ENCODE data around the gene PRDM2.
A peak's percentile ranks its signal among the peaks of the same experiment; 100 is the strongest.

PRDM2 gene

DNA sequence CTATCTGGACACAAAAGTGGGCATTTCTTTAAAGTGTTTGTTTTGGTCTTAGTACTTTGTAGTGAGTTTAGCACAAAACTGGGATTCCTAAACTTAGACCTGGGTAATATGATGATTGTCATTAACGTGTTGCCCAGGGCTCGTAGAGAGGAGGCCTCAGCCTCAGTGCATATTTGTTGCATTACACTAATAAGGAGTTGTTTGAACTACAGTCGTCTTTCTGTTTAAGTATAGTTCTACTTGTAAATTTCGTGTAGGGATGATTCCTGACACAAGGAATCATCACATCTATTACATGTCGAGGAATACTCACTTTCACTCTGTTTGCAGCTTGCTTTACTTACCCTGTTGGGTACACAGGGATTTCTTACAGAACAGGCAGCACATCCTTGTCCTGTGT is 85.0 kb downstream of the PRDM2 start:
- no peak for DNase-seq (ENCODE audit: low read depth)

DNA sequence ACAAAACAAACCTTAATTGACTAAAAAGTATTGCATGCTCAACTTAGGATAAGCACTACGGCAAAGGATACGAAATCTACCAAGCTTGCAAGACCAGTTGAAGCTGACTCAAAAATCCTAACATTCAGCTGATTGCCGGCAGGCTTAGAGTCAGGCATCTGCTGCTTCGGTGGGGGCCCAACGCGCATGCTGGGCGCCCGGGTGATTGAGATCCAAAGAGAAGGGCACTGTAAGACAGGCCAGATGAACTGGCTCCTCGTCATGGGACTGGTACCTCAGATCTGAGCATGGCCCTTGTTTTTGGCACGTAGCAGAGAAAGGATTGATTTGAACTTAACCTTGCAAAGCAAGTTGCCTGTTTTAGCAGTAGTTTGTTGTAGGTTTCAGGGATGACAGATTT is 86.6 kb downstream of the PRDM2 start:
- DNase-seq (ENCODE audit: low read depth), result no peak
- TF ChIP-seq, protein P1, sequence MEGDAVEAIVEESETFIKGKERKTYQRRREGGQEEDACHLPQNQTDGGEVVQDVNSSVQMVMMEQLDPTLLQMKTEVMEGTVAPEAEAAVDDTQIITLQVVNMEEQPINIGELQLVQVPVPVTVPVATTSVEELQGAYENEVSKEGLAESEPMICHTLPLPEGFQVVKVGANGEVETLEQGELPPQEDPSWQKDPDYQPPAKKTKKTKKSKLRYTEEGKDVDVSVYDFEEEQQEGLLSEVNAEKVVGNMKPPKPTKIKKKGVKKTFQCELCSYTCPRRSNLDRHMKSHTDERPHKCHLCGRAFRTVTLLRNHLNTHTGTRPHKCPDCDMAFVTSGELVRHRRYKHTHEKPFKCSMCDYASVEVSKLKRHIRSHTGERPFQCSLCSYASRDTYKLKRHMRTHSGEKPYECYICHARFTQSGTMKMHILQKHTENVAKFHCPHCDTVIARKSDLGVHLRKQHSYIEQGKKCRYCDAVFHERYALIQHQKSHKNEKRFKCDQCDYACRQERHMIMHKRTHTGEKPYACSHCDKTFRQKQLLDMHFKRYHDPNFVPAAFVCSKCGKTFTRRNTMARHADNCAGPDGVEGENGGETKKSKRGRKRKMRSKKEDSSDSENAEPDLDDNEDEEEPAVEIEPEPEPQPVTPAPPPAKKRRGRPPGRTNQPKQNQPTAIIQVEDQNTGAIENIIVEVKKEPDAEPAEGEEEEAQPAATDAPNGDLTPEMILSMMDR (IDR thresholded peaks at IDR 0.05; ENCODE audit: insufficient read depth, low read depth, low read length, missing control alignments), result no peak
- no peak overlapping the region for H3K4me3 ChIP-seq (ENCODE audit: low read length)

More for the DNA sequence above, 85.0 kb downstream of the PRDM2 start:
- H3K4me3 ChIP-seq (ENCODE audit: low read length), result no peak overlapping the region
- TF ChIP-seq, protein P1 (IDR thresholded peaks at IDR 0.05; ENCODE audit: insufficient read depth, low read depth, low read length, missing control alignments), result no peak

DNA sequence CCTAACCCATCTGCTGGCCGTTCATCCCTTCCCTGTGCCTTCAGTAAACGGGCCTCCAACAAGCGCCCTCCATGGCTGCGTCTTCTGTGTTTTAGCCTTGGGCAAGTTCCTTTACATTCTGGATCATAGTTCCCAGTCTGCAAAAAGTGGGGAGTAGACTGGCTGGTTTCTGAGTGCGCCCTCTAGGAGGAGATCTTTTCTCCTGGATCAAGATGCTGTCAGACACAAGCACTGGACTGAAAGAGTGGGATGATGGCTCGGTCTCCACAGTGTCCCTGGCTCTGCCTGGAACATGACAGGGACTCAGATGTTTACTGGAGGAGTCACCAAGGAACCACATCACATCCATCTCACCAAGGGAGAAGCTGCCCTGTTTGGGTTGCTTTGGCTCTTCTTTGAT is 88.8 kb downstream of the PRDM2 start:
- TF ChIP-seq, protein P1 (IDR thresholded peaks at IDR 0.05; ENCODE audit: insufficient read depth, low read depth, low read length, missing control alignments), result no peak
- no peak overlapping the region for H3K4me3 ChIP-seq (ENCODE audit: low read length)

DNA sequence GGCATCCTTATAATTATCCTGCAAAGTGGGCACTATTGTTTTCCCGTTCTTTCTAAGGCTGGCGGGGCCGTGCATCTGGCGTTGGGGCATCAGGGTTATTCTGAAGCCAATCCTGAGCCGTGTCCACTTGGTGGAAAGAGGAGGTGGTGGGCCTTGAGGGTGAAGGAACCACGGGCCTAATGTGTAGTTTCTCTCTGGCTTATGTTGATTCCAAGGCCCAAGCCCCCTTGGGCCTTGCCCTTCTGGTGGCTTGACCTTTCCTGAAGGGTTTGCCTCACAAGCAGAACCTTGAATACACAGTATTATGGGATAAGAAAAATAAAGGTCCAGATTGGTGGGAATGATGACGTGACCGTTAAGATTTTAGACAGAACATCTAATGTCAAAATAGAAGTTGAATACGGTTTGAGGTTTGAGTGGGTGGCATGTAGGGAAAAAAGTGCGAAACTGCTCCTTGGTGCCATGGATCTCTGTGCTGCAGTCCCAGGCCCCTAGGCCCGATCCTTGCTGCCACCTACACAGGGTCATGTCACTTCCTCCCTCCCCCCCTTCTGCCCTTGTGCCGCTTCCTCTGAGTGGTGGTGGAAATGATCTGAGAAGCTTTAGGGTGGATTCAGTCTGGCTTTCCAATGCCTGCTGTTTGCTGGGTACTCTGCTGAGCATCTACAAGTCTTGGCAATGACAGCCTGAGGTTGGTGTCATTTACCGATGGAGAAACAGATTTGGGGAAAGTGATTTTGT is 90.5 kb downstream of the PRDM2 start:
- DNase-seq (ENCODE audit: low read depth), result no peak
- TF ChIP-seq, protein P1 (IDR thresholded peaks at IDR 0.05; ENCODE audit: insufficient read depth, low read depth, low read length, missing control alignments), result no peak

More for the DNA sequence above, 88.8 kb downstream of the PRDM2 start:
- DNase-seq (ENCODE audit: low read depth), result no peak

DNA sequence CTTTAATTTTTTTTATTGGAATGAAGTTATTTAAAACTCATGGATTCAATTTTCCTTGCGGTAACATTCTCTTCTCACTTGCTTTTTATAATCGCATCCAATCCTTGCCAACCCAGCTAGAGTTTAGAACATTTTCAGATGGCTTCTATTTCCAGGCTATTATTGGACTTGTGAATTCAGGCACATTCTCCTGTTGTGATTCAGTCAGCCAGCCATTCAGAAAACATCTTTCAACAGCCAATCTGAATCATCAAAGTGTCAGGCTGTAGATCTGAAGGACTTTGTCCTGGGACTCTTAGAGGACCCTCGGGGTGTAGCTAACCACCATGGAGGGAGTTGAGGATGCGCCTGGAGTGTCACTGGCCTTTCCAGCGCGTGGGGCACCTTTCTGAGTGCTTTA is 92.4 kb downstream of the PRDM2 start:
- H3K4me3 ChIP-seq (ENCODE audit: low read length), result no peak overlapping the region
- DNase-seq (ENCODE audit: low read depth), result peak; percentile 54
- TF ChIP-seq, protein P1 (IDR thresholded peaks at IDR 0.05; ENCODE audit: insufficient read depth, low read depth, low read length, missing control alignments), result no peak

More for the DNA sequence above, 90.5 kb downstream of the PRDM2 start:
- H3K4me3 ChIP-seq (ENCODE audit: low read length), result no peak overlapping the region

DNA sequence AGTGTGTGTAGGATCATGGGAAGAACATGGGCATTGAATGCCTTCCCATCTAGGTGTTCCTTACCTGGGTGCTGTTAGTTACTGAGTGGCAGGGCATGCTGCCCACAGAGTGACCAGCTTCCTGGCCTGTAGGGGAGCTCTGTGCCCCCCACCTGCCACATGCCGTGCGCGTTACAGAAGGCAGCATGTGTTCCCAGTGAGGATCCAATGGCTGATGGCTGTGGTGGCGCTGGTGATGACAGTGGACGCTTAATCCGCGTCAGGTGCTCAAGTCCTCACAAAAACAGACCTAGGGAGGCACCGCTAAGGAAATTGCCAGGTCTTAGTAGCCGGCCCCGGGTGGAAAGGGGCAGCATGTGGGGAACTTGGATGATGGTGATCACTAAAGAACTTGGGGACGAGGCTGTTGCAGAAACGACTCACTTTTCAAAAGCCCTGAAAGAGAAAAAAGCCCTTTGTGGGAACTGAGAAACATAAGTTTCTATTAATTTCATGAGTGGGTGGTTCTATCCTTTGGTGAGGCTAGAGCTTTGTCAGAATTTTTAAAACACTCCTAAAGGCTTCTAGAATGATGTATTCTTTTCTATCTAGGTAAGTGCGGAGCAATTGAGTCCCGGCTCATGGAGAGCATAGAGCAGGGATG is 93.2 kb downstream of the PRDM2 start:
- TF ChIP-seq, protein P1 (IDR thresholded peaks at IDR 0.05; ENCODE audit: insufficient read depth, low read depth, low read length, missing control alignments), result no peak
- DNase-seq (ENCODE audit: low read depth), result no peak

More for the DNA sequence above, 93.2 kb downstream of the PRDM2 start:
- no peak overlapping the region for H3K4me3 ChIP-seq (ENCODE audit: low read length)
